GM19023 (cell line): ENCODE measurements around the gene CAV2.

Source experiments
- ATAC-seq: cut with Tn5 transposase; IDR thresholded peaks from one replicate; pipeline ENCODE4 v1.9.1; 2021; ENCODE audit warnings: mild to moderate bottlenecking, moderate library complexity; ENCODE audit not compliant: unreplicated experiment

The CAV2 gene

GRCh38 chr7:116522247-116522646, 22.7 kb downstream of the CAV2 start:
- no peak for ATAC-seq

- no peak for ATAC-seq
Measured at GRCh38 chr7:116524221-116524608, 24.7 kb downstream of the CAV2 start.

- no peak for ATAC-seq
Measured at GRCh38 chr7:116524609-116525297, 25.2 kb downstream of the CAV2 start, which contains the start of gene CAV1. TSS of gene CAV1 (plus strand) at chr7:116525036. CDS start at chr7:116525063, 27 bp downstream.

- ATAC-seq, result peak; percentile 38
Measured at GRCh38 chr7:116525298-116525912, 25.9 kb downstream of the CAV2 start.

- peak; percentile 95 for ATAC-seq
Measured at GRCh38 chr7:116525913-116526861, 26.6 kb downstream of the CAV2 start.

- ATAC-seq, result no peak
Measured at GRCh38 chr7:116526897-116527296, 27.4 kb downstream of the CAV2 start.

- ATAC-seq, result no peak
Measured at GRCh38 chr7:116527521-116527920, 28.0 kb downstream of the CAV2 start.

GRCh38 chr7:116528008-116528789, 28.7 kb downstream of the CAV2 start:
- ATAC-seq, result no peak

GRCh38 chr7:116529250-116529649, 29.7 kb downstream of the CAV2 start:
- ATAC-seq, result no peak

- no peak for ATAC-seq
Measured at GRCh38 chr7:116530107-116530820, 30.7 kb downstream of the CAV2 start.

GRCh38 chr7:116532102-116532688, 32.7 kb downstream of the CAV2 start:
- ATAC-seq, result no peak

- no peak for ATAC-seq
Measured at GRCh38 chr7:116534790-116535189, 35.3 kb downstream of the CAV2 start.

- ATAC-seq, result no peak
Measured at GRCh38 chr7:116535416-116535815, 35.9 kb downstream of the CAV2 start.

- ATAC-seq, result no peak
Measured at GRCh38 chr7:116538138-116538537, 38.6 kb downstream of the CAV2 start.

- ATAC-seq, result no peak
Measured at GRCh38 chr7:116539879-116540278, 40.3 kb downstream of the CAV2 start.

- ATAC-seq, result no peak
Measured at GRCh38 chr7:116540743-116541142, 41.2 kb downstream of the CAV2 start.

GRCh38 chr7:116541951-116542350, 42.4 kb downstream of the CAV2 start:
- ATAC-seq, result no peak

GRCh38 chr7:116542618-116543017, 43.1 kb downstream of the CAV2 start:
- no peak for ATAC-seq

GRCh38 chr7:116543664-116544063, 44.1 kb downstream of the CAV2 start:
- no peak for ATAC-seq

- no peak for ATAC-seq
Measured at GRCh38 chr7:116544487-116544886, 44.9 kb downstream of the CAV2 start.
